Measurements from ENCODE around the gene MYO5A. TPM values are rescaled to one million over a fixed set of nuclear protein-coding genes. Genes with fewer than 3 reads are reported as not detected.

Gene MYO5A
- total and polyA plus RNA-seq, 2 donors (not counting 3 experiments of a cell fraction or from before 2014, with no cell fraction given) = 31.9 to 91.9 TPM

DNA sequence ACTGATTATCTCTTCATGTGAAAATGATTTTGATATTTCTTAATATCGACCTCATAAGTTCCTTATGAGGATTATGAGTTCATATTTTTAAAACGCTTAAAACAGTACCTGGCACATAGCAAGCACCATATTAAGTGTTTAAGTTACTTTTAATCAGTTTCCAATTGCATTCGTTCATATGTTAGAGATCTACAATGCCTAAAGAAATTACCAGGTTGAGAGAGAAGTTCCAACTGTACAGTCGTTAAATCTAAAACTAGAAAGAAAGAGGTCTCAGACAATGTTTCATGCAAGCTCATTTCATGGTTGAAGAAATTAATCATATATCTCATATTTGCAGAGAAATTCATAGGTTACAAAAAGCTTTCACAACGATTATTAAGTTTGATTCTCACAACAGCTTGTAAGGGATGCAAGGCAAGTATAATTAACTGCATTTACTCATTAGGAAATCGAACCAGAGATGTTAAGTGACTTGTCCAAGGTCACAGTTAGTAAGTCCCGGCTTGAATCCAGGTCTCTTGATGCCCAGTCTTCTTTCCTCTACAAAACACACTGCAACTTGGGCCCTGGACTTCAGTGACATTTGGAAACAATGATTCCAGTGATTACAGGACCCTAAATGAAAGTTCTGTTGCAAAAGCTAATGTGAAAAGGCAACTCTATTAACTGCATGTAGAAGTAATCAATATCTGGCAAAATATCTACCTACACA lies 1.3 kb downstream of the MYO5A start:
- FAIRE-seq (no peak), DNase-seq (ENCODE audit: low read depth, low spot score) (peak; percentile 12)
- Histone ChIP-seq H3K79me2 (ENCODE audit: control insufficient read depth, insufficient read depth, low read length) (peaks cover 62% of the 10 kb centered on the region), H3K36me3 (ENCODE audit: control insufficient read depth in 2 of 2, extremely low read depth in 1 of 2, insufficient read depth in 2 of 2, low read length in 2 of 2) (no peaks in the 10 kb centered on the region), H4K20me1 (replicated peaks; ENCODE audit: control insufficient read depth, extremely low read depth, insufficient read depth, low read length) (peaks cover 5% of the 10 kb centered on the region), H3K9ac (replicated peaks; ENCODE audit: extremely low read depth, insufficient read depth, low read length) (peak overlapping the region; percentile 77), H3K27ac (ENCODE audit: insufficient read depth, low read depth, low read length) (no peak overlapping the region), H3K4me3 (replicated peaks in 1 of 3; ENCODE audit: insufficient read depth in 1 of 3, low read depth in 1 of 3, low read length in 3 of 3) (peak overlapping the region; percentile 70 to 91 (median 89)), H3K4me1 (ENCODE audit: control insufficient read depth, extremely low read depth, insufficient read depth, low read length) (peaks cover 20% of the 10 kb centered on the region), H3K9me3 (replicated peaks; ENCODE audit: control insufficient read depth, insufficient read depth, low read length) (no peaks in the 10 kb centered on the region), H3K27me3 (ENCODE audit: control insufficient read depth in 2 of 2, insufficient read depth in 2 of 2, low read length in 2 of 2) (no peaks in the 10 kb centered on the region), H3K9me1 (replicated peaks; ENCODE audit: control insufficient read depth, extremely low read depth, insufficient read depth, low read length) (no peaks in the 10 kb centered on the region), H2AFZ (ENCODE audit: low read depth, low read length) (no peak overlapping the region), H3K4me2 (ENCODE audit: insufficient read depth, low read length) (peak overlapping the region; percentile 89)
- dilution Hi-C loops (cut with MboI; ENCODE audit: extremely low pct_ligation_motif_present, low sequenced_read_pairs) = no loop called here
- TSS peak; percentile 28 for BruUV-seq (replicated peaks)
- TF ChIP-seq POLR2AphosphoS5 (IDR thresholded peaks at IDR 0.05; ENCODE audit: insufficient read depth, low read depth, low read length) (no peak), EZH2 (IDR thresholded peaks at IDR 0.05; ENCODE audit: borderline replicate concordance, low read depth, low read length, severe bottlenecking) (no peak), JUN (IDR thresholded peaks at IDR 0.05; ENCODE audit: borderline replicate concordance, insufficient read depth, insufficient read length, low read depth) (no peak), MYC (IDR thresholded peaks at IDR 0.05; ENCODE audit: low read depth, low read length) (no peak), FOS (IDR thresholded peaks at IDR 0.05; ENCODE audit: borderline replicate concordance, insufficient read depth, low read length) (no peak), GATA2 (IDR thresholded peaks at IDR 0.05; ENCODE audit: insufficient read depth, insufficient read length, low read depth, low read length) (no peak), POLR2A (IDR thresholded peaks at IDR 0.05; ENCODE audit: low read depth, low read length) (no peak)
- TF ChIP-seq, protein P1, sequence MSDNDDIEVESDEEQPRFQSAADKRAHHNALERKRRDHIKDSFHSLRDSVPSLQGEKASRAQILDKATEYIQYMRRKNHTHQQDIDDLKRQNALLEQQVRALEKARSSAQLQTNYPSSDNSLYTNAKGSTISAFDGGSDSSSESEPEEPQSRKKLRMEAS (IDR thresholded peaks at IDR 0.05; ENCODE audit: insufficient read depth, insufficient read length) = no peak
- TF ChIP-seq, protein P2, sequence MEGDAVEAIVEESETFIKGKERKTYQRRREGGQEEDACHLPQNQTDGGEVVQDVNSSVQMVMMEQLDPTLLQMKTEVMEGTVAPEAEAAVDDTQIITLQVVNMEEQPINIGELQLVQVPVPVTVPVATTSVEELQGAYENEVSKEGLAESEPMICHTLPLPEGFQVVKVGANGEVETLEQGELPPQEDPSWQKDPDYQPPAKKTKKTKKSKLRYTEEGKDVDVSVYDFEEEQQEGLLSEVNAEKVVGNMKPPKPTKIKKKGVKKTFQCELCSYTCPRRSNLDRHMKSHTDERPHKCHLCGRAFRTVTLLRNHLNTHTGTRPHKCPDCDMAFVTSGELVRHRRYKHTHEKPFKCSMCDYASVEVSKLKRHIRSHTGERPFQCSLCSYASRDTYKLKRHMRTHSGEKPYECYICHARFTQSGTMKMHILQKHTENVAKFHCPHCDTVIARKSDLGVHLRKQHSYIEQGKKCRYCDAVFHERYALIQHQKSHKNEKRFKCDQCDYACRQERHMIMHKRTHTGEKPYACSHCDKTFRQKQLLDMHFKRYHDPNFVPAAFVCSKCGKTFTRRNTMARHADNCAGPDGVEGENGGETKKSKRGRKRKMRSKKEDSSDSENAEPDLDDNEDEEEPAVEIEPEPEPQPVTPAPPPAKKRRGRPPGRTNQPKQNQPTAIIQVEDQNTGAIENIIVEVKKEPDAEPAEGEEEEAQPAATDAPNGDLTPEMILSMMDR (IDR thresholded peaks at IDR 0.05; ENCODE audit: extremely low read depth in 1 of 2, insufficient read depth in 1 of 2, low read depth in 1 of 2, low read length in 2 of 2) = no peak
- ChIA-PET CTCF (interaction anchor here (1.0 to 2.0 kb wide), 8 partner anchors 19 to 208 kb away, joined by 3 to 6 read pairs (median 4); no protein-coding TSS in a partner anchor), POLR2A (no interaction called here)
- intact Hi-C loops (cut with micrococcal nuclease) = no loop called here

Measured in endothelial cell of umbilical vein (primary cell).